ENCODE results near the gene SIPA1L3.

The SIPA1L3 gene

DNA sequence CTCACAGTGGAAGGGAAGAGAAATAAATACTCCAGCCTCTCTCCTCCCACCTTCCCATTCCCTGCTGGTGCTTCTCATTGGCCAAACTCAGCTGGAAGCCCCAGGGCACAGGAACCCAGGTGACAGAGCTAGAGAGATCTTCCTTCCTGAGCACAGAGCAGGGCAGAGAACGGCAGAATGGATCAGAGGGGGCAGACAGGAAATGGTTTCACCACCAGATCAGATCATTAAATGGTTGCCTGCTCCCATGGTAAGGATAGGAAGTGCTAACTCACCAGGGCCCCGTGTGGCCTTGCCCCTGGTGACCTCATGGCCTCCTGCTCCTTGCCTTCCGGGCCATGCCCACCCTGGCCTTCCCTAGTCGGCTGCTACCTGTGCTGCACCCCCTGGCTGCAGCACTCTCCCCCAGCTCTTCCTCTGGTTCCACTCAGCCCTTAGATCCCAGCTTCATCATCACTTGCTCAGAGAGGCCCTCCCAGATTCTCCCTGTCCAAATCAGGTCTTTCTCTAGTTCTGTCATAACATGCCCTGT is 208.3 kb downstream of the SIPA1L3 start:
- no peak for TF ChIP-seq CTCF (conservative IDR thresholded peaks at IDR 0.05; ENCODE audit: low read depth)
- ChIA-PET POLR2A (ENCODE audit: low non-redundant PET) (no interaction called here), CTCF (interaction anchor here (0.7 kb wide), 1 partner anchor 212 kb away, joined by 5 read pairs; no protein-coding TSS in a partner anchor)
- DNase-seq (ENCODE audit: low spot score), result no peak
- peak overlapping the region; percentile 48 for H3K27ac ChIP-seq

- DNase-seq (ENCODE audit: low spot score), result no peak
- H3K27ac ChIP-seq, result no peak overlapping the region
- CTCF ChIA-PET, result interaction anchor here (1.8 kb wide), 1 partner anchor 16 kb away, joined by 4 read pairs; no protein-coding TSS in a partner anchor
- POLR2A ChIA-PET (ENCODE audit: low non-redundant PET), result no interaction called here
- TF ChIP-seq CTCF (conservative IDR thresholded peaks at IDR 0.05; ENCODE audit: low read depth), result no peak
These were observed 211.2 kb downstream of the SIPA1L3 start for GRCh38 chr19:38118176-38118575.

DNA sequence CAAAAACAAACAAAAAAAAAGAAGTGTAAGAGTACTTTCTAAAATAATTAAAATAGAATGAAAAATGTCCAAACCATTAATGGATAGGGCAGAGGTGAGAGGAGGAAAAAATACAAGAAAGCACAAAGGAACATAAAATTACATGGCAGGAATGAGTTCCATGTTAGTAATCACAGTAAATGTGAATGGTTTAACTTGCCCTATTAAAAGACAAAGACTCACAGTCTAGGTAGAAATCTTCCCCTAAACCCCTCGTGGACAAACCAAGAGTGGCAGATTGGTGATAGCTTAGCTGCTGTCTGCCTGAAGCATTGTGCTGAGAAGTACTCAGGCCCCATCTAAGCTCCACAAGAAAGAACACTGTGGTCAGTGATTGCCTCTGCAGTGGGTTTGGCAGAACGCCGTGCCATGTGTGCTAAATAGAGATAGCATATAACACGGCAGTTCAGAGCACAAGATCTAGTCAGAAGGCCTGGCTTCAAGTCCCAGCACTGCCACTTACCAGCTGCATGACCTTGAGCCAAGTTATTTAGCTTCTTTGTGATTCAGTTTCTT is 213.5 kb downstream of the SIPA1L3 start:
- DNase-seq (ENCODE audit: low spot score), result no peak
- CTCF ChIA-PET, result interaction anchor here (0.9 kb wide), 1 partner anchor 218 kb away, joined by 3 read pairs; no protein-coding TSS in a partner anchor
- H3K27ac ChIP-seq, result no peak overlapping the region
- POLR2A ChIA-PET (ENCODE audit: low non-redundant PET), result no interaction called here
- TF ChIP-seq CTCF (conservative IDR thresholded peaks at IDR 0.05; ENCODE audit: low read depth), result no peak

- ChIA-PET CTCF (no interaction called here), POLR2A (ENCODE audit: low non-redundant PET) (no interaction called here)
- H3K27ac ChIP-seq, result peak overlapping the region; percentile 11
- no peak for DNase-seq (ENCODE audit: low spot score)
- no peak for TF ChIP-seq CTCF (conservative IDR thresholded peaks at IDR 0.05; ENCODE audit: low read depth)
These were observed 215.5 kb downstream of the SIPA1L3 start for GRCh38 chr19:38122402-38123093.

GRCh38 chr19:38125238-38125637 is 218.2 kb downstream of the SIPA1L3 start:
- no peak for TF ChIP-seq CTCF (conservative IDR thresholded peaks at IDR 0.05; ENCODE audit: low read depth)
- no peak for DNase-seq (ENCODE audit: low spot score)
- ChIA-PET CTCF (interaction anchor here (2.4 kb wide), 1 partner anchor 17 kb away, joined by 12 read pairs; no protein-coding TSS in a partner anchor), POLR2A (ENCODE audit: low non-redundant PET) (no interaction called here)
- no peak overlapping the region for H3K27ac ChIP-seq

- no peak for TF ChIP-seq CTCF (conservative IDR thresholded peaks at IDR 0.05; ENCODE audit: low read depth)
- no peak for DNase-seq (ENCODE audit: low spot score)
- ChIA-PET POLR2A (ENCODE audit: low non-redundant PET) (no interaction called here), CTCF (no interaction called here)
- H3K27ac ChIP-seq, result peak overlapping the region; percentile 51
These were observed 223.4 kb downstream of the SIPA1L3 start for GRCh38 chr19:38130399-38130798.

Data from RWPE1 (cell line).